ENCODE measurements around the gene INTS3. TPM values are rescaled to one million over a fixed set of nuclear protein-coding genes. Genes with fewer than 3 reads are reported as not detected.

INTS3 gene
- total RNA-seq, 4 donors from 2014 or later, result 24.3 to 75.1 (median 42.4) TPM

DNA sequence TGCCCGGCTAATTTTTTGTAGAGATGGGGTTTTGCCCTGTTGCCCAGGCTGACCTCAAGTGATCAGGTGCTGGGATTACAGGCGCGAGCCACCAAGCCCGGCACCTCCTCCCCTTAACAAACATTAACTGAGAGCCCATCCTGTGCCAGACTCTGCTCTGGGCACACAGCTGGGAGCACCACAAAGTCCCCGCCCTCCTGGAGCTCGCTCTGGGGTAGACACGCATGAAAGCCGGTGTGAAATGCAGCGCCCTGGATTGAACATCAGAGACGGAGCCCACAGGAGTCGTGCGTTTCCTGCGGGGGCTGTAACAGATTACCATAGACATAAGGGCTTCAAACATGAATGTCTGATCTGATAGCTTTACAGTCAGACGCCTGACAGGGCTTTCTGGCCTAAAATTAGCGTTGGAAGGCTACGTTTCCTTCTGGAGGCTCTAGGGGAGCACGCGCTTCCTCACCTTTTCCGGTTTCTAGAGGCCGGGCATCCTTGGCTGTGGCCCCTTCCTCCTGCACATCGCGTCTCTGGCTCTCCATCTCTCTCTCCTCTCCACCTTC, 61.7 kb downstream of the INTS3 start:
- TF ChIP-seq POLR2A (IDR thresholded peaks at IDR 0.05), result no peak
- no peak for TF ChIP-seq CTCF (IDR thresholded peaks at IDR 0.05)

GRCh38 chr1:153790313-153790965, 62.6 kb downstream of the INTS3 start:
- peak overlapping the region in 2 of 4 donors; percentile 24 to 25 for H3K4me3 ChIP-seq
- peak in 2 of 3 donors; percentile 58 to 74 for DNase-seq
- no peaks in the 10 kb centered on the region for H3K27me3 ChIP-seq
- H3K27ac ChIP-seq, result peak overlapping the region; percentile 63 to 88 (median 80)
- H3K4me1 ChIP-seq, result peaks cover 0 to 11% (median 2%) of the 10 kb centered on the region in 4 donors
- no peak for TF ChIP-seq CTCF (IDR thresholded peaks at IDR 0.05)
- H3K36me3 ChIP-seq, result no peaks in the 10 kb centered on the region
- H3K9me3 ChIP-seq, result no peaks in the 10 kb centered on the region

More for the DNA sequence above, 61.7 kb downstream of the INTS3 start:
- Histone ChIP-seq H3K27ac (peak overlapping the region; percentile 63 to 88 (median 80)), H3K27me3 (no peaks in the 10 kb centered on the region), H3K4me3 (peak overlapping the region in 3 of 4 donors; percentile 6 to 25 (median 24)), H3K4me1 (peaks cover 0 to 11% (median 2%) of the 10 kb centered on the region in 4 donors), H3K36me3 (no peaks in the 10 kb centered on the region), H3K9me3 (no peaks in the 10 kb centered on the region)
- peak in 1 of 3 donors; percentile 37 for DNase-seq

DNA sequence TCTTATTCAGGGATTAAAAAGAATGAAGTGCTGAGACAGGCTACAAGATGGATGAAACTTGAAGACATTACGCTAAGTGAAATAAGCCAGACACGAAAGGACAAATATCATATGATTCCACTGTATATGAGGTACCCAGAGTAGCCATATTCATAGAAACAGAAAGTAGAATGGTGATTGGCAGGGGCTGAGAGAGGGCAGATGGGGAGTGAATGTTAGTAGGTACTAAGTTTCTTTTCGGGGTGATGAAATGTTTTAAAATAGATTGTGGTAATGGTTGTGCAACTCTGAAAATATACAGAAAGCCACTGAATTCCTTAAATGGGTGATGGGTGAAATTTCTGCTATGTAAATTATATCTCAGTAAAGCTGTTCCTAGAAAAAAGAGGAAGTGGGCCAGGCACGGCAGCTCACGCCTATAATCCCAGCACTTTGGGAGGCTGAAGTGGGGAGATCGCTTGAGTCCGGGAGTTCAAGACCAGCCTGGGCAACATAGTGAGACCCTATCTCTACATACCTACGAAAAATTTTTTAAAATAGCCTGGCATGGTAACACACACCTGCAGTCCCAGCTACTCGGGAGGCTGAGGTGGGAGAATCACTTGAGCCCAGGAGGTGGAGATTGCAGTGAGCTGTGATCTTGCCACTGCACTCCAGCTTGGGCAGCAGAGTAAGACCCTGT, 63.3 kb downstream of the INTS3 start:
- H3K4me1 ChIP-seq, result peaks cover 0 to 11% (median 2%) of the 10 kb centered on the region in 4 donors
- H3K27ac ChIP-seq, result peak overlapping the region; percentile 63 to 88 (median 80)
- no peaks in the 10 kb centered on the region for H3K36me3 ChIP-seq
- peak overlapping the region in 1 of 4 donors; percentile 14 for H3K4me3 ChIP-seq
- no peaks in the 10 kb centered on the region for H3K9me3 ChIP-seq
- no peak for TF ChIP-seq CTCF (IDR thresholded peaks at IDR 0.05)
- no peak for TF ChIP-seq POLR2A (IDR thresholded peaks at IDR 0.05)
- no peaks in the 10 kb centered on the region for H3K27me3 ChIP-seq
- DNase-seq, result peak in 2 of 3 donors; percentile 54 to 77

- no peak overlapping the region for H3K4me3 ChIP-seq
- peaks cover 0 to 11% (median 2%) of the 10 kb centered on the region in 4 donors for H3K4me1 ChIP-seq
- no peaks in the 10 kb centered on the region for H3K9me3 ChIP-seq
- no peak for DNase-seq
- H3K27me3 ChIP-seq, result no peaks in the 10 kb centered on the region
- H3K36me3 ChIP-seq, result no peaks in the 10 kb centered on the region
- peak overlapping the region; percentile 63 to 88 (median 80) for H3K27ac ChIP-seq
- TF ChIP-seq POLR2A (IDR thresholded peaks at IDR 0.05) (no peak), CTCF (IDR thresholded peaks at IDR 0.05) (no peak)
These were observed 63.9 kb downstream of the INTS3 start for GRCh38 chr1:153791648-153792253.

GRCh38 chr1:153792631-153793041, 64.8 kb downstream of the INTS3 start:
- no peak overlapping the region for H3K27ac ChIP-seq
- no peaks in the 10 kb centered on the region for H3K27me3 ChIP-seq
- no peak for DNase-seq
- H3K4me1 ChIP-seq, result peaks cover 0 to 11% (median 5%) of the 10 kb centered on the region in 4 donors
- H3K36me3 ChIP-seq, result no peaks in the 10 kb centered on the region
- no peaks in the 10 kb centered on the region for H3K9me3 ChIP-seq
- TF ChIP-seq POLR2A (IDR thresholded peaks at IDR 0.05), result no peak
- no peak for TF ChIP-seq CTCF (IDR thresholded peaks at IDR 0.05)
- no peak overlapping the region for H3K4me3 ChIP-seq
